Renal cortical epithelial cell (primary cell): ENCODE data around the gene CD8A. TPM values are rescaled to one million over a fixed set of nuclear protein-coding genes. Genes with fewer than 3 reads are reported as not detected.
"Not testable (repeated sequence)": the region's sequence is repeated elsewhere in the genome, so short reads cannot be mapped to it uniquely, and the experiment has no call there.

ENCODE experiments used
- DNase-seq: peaks from one replicate; pipeline ENCODE4 v3.0.0-alpha.2; 2011; ENCODE audit warnings: low read depth
- total RNA-seq: library from RNA; depleted of rRNA; stranded (reverse); fragments of >200 nt; gene quantifications from 2 replicates; pipeline ENCODE4 v1.2.3, GENCODE V29; 2014

CD8A gene
- total RNA-seq, 1 donor from 2014 or later = not detected

DNA sequence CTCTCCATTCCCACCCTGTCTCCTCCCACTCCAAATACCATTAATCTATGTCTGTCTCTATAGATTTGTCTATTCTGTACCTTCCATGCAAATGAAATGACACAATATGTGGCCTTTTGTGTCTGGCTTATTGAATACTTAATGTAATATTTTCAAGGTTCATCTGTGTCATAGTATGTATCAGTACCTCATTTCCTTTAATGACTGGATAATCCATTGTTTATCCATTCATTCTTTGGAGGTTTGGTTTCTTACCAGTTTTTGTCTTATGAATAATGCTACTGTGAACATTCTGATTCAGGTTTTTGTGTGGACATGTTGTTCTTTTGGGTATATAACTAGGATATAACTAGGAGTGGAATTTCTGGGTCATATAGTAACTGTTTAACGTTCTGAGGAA is 55.8 kb downstream of the CD8A start:
- not testable (repeated sequence) for DNase-seq

Other genes with a start within 250 kb of the CD8A start
- 105 and 241 TPM in 2 replicates for gene CHMP3, start 227.5 kb downstream of the CD8A start, total RNA-seq
- 23.3 and 48.0 TPM in 2 replicates for gene RNF103, start 167.0 kb downstream of the CD8A start, total RNA-seq
- 43.9 and 72.5 TPM in 2 replicates for gene RMND5A, start 70.6 kb downstream of the CD8A start, total RNA-seq
- not detected in 2 replicates for gene CD8B, start 71.0 kb upstream of the CD8A start, total RNA-seq
- gene RGPD1, start 151.2 kb upstream of the CD8A start, total RNA-seq = 1.2 TPM in 1 of 2 replicates, not detected in the other
- 4.5 TPM in 1 of 2 replicates, not detected in the other for gene PLGLB1, start 230.9 kb upstream of the CD8A start, total RNA-seq